ENCODE measurements around the gene IL17A.
"Not testable (repeated sequence)": the region's sequence is repeated elsewhere in the genome, so short reads cannot be mapped to it uniquely, and the experiment has no call there.

IL17A gene

DNA sequence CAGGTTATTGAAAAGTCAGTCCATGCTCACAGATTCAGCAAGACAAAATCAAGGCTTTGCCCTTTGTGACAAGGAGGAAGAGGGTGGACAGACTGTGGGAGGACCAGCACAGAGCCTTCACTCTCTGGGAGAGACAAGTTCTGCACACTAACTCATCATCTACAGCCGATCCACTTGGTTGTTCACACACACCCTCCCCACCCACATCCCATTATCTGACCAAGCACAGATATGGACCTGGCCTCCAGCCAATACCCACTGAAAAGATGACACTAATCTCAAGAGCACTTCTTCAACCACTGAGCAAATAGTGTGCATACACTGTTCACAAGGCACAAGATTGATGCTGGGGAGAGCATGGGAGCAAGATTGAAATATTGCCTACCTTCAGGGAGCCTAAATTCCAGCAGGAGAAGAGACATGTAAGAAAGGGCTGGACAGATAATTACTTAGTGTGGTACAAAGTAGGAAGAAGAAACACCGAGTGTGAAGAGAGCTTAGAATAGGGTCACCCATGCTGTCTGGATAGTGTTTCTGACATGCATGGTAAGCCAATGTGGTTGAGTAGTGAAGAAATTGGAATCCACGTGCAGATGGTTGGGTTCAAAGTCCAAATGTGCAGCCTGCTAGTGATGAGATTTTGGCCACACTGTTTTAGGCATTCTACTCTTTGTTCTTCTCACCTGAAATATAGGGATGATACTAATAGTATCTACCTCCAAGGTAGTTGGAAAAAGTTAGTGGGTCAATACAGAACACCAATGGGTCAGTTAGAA is 21.7 kb upstream of the IL17A start:
- no peak for DNase-seq

DNA sequence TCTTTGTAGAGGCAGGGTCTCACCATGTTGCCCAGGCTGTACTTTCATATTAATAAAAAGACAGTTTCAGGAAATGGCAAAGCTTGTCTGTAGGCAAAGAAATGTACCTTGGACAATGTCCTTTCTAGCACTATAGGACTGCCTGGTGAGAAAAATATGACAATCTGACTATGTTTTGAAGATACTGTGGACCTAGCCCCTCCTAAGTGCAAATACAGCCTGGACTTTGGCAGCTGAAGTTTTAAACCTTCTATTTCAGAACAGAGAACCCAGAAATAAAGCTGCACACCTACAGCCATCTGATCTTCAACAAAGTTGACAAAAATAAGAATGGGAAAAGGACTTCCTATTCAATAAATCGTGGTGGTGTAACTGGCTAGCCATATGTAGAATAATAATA is 18.9 kb upstream of the IL17A start:
- no peak for DNase-seq

DNA sequence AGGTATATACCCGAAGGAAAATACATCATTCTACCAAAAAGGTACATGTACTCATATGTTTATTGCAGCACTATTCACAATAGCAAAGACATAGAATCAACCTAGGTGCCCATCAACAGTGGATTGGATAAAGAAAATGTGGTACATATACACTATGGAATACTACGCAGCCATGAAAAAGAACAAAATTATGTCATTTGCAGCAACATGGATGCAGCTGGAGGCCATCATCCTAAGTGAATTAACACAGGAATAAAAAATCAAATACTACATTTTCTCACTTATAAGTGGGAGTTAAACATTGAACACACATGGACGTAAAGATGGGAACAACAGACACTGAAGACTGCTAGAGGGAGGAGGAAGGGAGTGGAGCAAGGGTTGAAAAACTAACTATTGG is 17.8 kb upstream of the IL17A start:
- DNase-seq = not testable (repeated sequence)

DNA sequence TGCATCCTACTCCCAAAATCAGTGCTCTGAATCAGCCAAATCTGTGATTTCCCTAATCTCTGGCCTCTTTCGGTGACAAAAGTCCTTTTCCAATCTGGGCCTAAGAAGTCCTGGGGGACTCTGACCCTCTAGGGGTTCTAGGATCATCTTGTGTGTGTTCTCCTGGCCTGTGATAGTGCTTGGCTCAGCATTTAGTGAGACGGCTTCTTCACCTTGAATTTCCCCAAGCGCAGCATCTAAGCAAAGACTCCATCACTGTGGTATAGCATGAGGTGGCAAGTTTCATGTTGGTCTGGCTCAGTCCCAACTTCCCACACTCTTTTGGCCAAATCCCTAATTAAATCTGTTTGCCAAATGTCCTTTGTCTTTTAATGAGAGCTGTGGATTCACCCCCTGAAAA is 12.1 kb upstream of the IL17A start:
- no peak for DNase-seq

DNA sequence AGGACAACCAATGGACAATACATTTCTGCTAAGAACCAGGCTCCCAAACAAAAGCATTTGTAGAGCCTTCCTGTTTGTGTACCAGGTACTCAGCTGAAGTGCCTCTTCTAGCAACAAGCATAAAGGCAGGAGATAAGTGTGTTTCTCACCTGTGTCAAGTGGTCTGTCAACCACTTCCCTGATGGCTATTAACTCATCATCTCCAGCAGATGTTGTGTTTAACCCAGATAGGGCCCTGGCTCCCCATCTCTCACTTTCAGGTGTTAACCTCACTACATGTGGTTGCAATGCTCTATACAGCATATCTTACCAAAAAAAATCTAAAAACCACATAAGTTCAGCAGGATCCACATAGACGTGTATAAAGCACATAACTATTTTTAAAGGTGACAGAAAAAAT is 9.6 kb upstream of the IL17A start:
- no peak for DNase-seq

DNA sequence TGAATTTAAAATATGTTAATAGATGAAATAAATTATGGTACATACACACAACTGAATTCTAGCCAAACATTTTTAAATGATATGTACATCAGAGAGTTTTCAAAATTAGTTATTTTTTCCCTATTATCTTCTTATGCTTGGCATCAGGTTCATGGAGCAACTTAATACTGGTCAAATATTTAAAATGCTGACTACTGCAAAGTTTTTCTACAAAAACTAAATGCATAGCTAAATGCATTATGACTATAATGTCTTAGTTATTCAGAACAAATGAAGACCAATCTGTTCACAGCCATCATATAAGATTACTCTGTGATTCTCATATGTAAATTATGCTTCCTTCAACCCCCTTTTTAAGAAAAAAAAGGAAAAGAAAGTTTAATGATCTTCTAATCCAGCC is 8.2 kb upstream of the IL17A start:
- no peak for DNase-seq

DNA sequence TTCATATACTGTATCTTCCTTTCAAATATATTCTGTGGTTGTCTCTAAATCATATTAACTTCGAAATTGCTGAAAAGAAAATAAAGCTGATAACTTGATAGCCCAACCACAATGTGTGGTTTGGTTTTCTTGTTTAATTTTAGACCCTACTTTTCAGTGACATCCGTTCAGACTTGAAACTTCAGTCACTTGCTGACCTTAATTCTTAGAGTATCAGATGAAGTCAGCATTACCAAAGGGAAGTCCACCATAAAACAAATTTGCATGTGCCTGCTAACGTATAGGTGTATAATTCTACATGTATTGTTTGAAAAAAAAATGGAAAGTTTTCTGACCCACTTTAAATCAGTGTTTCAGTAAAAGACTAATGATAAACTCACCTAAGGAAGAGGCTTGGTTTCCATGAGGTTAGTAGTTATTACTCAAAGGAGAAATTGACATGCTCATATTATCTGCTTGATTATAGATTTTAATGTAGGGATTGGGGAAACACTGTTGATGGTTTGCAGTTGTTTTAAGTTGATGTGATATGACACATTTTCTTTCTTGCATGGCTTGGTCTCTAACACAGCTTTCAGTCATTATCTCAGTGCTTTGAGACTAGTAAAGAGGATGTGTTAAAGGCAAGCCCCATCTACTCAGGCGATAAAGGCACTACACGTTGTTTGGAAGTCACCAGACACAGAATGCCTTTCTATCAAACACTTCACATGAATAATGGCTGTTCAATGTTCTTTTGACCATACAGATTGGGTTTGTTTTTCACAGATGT is 5.2 kb upstream of the IL17A start:
- no peak for DNase-seq

DNA sequence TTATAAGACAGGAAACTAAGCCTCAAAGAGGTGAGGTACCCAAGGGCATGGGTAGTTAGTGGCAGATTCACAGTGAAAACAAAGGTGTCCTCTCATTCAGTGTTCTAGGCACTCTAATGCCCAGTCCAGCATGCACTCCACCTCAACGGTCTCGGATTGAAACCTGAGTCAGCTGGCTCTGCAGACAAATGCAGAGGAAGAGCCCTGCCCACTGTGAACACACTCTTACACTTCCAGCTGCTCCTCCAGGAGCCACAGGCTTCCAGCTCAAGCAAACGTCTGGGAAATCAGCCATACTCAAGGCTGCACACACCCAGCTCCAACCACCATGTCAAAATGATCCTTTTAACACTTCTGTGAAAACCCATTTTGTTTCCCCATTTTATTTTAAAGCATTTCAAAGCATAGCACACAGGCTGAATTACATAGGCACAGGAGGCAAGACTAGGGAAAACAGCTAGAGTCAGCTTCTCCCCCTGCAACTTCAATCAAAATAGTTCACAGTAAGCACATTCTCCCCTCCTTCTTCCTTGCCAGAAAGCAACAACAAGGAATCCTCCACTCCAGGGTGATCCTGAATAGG is 3.0 kb upstream of the IL17A start:
- no peak for DNase-seq

DNA sequence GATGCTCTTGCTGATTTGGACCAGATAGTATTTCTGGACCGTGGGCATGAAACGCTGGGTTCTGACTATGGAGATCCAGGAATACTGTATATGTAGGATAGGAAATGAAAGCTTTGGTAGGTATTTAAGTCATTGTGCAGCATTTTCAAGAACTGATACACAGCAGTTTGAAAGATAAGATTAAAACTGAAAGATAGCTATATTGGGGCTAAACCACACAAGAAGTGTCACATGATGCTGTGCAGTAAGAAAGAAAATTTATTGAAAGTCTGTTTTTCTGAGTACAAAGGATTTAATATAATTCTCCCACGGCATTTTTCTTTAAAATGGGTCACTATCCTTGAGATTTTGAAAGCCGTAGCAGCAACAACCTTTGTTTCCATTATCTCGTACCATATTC is 305 bp downstream of the IL17A start:
- DNase-seq = no peak

DNA sequence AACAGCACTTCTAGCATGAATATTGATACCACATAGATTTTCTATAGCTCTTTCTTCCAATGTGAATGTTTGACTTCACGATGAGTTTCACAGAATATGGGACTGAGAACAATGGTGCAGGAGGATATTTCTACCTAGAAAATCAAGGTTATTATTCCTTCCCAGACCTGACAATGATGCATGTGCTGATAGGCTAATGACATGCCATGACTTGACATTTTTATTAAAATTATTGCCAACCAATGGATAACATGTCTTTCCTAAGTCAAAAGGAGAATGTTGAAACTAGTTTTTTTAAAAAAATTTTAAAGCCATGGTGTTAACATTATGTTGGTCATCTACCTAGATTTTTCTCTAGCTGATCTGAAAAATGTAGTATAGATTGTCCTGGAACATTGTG is 923 bp downstream of the IL17A start:
- no peak for DNase-seq

DNA sequence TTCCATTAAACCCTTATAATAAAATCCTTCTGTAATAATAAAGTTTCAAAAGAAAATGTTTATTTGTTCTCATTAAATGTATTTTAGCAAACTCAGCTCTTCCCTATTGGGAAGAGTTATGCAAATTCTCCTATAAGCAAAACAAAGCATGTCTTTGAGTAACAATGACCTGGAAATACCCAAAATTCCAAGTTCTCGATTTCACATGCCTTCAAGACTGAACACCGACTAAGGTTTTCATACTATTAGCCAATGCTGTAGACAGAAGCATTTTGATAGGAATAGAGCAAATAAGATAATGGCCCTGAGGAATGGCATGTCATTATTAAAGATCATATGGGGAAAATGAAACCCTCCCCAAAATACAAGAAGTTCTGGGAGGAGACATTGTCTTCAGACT is 3.8 kb downstream of the IL17A start:
- DNase-seq = no peak

DNA sequence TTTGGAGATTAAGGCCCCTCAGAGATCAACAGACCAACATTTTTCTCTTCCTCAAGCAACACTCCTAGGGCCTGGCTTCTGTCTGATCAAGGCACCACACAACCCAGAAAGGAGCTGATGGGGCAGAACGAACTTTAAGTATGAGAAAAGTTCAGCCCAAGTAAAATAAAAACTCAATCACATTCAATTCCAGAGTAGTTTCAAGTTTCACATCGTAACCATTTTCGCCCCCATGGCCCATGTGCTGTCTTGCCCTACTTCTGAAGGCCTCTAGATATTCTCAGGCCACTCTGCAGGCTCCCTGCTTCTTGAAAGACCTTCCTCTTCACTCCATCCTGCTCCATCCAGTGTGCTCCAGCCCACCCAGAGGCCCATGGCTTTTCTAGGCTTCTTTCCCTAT is 4.2 kb downstream of the IL17A start:
- DNase-seq = no peak

DNA sequence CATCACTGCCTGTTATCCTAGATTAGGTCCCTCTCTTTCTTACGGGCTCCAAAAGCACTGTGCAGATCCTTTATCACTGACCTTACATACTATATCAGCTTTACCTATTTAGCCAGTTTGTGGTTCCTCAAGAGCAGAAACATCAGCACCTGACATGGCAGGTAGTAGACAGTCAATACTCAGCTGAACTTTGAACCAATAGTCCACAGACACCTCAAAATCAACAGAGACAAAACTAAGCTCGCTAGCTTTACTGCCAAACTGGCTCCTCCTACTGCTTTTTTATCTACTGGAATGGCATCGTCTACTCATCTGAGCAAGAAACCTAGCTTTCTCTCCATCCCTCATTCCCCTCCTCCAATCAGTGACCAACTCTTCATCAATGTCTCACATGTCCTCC is 5.6 kb downstream of the IL17A start:
- no peak for DNase-seq

DNA sequence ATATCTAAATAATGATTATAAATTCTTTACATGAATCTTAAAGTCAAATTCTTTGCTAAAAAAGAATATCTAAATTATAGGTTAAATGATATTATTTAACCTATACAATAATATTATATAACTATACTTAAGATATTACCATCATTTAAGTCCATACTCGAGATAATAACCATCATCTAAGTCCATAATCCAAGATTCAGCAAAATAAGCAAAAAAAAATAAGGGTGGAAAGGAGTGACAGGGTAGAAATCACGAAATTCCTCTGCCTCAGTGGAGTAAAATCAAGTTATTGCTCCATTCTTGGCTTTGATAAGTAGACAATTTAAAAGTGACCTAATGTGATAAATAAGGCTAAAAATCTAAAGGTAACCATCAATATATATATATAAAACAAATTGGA is 9.7 kb downstream of the IL17A start:
- no peak for DNase-seq

DNA sequence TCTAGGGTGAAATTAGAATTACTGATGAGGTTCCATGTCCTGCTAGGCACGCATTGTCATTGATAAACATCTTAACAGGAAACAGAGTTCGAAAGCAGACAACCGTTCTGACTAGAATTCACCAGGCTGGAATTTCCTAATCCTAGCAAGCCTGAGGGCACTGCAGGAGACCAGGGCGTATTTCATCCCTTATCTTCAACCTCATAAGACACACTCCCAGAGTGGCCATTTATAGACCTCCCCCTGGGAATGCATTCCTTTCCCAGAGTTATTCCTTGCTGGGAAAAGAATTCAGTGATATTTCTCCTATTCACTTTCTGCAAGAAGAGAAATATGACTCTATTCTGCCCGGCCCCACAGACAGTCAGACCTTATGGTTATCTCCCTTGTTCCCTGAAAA is 13.9 kb downstream of the IL17A start:
- DNase-seq = not testable (repeated sequence)

DNA sequence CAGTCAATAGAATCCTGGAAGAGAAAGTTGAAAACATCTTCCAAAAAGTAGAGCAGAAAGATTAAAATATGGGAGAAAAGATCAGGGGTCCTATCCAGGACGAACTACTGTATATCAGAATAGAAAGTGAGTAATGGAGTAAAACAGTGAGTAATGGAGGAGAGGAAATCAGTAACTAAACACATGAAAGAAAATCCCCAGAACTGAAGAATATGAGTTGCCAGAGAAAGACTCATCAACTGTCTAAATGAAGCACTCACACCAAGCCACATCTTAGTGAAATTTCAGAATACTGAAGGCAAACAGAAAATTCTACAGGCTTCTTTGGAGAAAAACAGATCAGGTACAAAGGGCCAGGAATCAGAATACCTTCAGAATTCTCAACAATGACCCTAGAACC is 14.9 kb downstream of the IL17A start:
- no peak for DNase-seq

DNA sequence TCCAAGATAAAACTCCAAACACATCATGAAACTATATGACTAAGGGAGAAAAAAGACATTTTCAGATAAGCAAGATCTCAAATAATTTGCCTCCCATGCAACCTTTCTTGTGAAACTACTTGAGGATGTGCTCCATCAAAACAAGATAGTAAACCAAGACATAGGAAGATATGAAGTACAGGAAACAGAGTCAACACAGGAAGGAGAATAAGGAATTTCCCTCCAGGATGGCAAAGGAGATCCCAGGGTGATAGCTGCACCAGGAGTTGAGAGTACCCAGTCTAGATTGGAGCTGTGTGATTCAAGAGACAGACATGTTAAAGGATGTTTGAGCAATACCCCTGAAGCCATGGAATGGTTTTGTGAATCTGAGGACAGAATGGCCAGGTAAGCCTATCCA is 15.3 kb downstream of the IL17A start:
- DNase-seq = no peak

DNA sequence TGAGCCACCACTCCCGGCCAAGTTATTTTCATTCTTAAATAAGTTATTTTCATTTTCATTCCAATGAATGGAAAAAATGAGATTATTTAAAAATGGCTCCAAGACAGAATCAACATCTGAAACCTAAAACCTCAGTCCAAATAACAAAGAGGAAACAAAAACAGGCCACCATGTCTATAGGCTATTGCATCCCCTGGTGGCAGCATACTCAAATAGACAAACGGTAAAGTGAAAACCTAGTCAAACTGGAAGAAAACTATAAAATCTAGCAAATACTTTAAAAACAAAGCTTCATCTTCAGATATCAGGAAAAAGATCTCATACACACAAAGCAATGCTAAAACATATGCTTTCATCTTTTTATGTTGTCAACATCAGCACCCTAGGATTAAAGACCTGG is 20.9 kb downstream of the IL17A start:
- DNase-seq = no peak

DNA sequence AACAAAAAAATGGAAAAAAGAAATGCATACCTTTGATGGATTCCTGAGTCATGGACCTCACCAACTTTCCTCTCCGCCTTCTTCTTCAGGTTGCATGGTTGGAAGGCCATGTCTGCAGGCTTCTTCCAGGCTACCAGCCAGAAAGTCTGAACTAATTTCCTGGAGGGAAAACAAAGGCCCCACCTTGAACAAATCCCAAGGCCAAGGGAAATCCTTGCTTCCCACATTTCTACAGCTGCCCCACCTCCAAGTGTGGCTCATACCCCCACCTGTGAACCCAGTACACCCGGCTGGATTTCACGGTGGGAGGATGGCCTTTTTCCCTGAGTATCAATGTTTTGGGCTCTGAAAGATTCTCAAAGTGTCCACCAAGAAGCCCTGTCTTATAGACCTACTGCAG is 22.4 kb downstream of the IL17A start:
- no peak for DNase-seq

DNA sequence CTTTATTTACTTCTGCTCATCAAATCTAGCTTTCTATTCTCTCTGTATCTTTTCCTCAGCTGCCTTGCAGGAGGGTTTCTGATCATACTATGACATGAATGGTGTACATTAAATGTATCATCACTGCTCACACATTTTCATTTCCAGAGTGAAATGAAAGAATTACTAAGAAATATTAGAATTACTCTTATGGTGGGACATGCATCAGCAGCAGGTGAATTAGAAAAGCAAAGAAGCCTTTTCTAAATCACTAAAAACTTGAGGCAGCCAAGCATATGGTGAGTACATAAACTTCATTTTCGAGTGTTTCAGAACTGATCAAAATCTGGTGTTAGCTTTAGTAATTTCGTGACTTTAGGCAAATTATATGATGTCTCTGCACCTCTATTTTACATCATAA is 23.6 kb downstream of the IL17A start:
- no peak for DNase-seq

DNA sequence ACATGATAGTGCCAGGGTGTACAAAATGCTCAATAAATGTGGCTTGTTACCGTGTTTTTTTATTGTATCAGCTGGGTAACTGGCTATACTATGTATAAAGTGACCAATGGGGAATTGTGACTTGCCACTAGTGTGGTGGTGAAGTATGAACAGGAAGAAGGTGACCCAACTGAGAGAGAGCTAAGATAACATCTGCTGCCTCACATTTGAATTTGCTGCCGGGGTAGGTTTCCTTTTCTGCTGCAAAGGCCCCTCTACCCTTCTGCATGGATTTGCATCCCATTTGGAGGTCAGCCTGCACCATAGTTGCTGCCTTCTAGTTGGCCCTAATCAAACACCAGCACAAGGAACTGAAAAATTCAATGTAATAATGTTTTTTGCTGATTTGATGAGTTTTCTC is 24.1 kb downstream of the IL17A start:
- DNase-seq = no peak

DNA sequence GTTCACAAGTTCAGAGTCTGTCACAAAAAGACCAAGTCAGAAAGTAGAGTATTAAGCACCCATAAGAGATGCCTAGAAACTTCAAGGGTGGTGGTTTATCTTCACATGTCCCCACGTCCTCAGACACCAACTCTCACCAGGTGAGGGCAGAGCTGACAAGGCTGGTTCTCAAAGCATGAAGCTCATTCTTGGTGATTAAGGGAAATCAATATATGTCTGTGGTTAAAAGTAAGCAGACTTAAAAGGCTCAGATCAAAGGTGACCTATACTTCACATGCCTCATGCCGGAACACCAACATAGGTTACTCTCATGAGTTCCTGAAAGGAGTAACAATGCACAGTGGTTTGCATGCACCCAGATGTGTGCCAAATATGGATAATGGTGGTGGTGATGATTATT is 27.0 kb downstream of the IL17A start:
- no peak for DNase-seq

DNA sequence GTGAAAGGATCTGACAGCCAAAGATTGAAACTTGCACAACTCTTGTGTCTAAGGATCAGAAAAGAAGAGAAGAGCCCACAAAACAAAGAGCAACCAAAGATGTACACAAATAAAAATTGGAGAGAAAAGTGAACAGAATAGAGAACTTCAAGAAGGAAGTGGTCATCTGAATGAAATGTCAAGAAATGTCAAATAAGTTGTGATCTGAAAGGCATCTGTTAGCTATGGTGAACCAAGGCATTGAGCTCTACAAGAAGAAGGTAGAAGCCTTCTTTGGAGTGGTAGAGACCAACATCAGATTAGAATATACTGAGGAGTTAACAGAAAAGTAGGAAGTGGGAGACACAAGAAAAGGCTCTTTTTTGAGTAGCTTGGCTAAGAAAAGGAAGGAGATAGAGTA is 29.6 kb downstream of the IL17A start:
- DNase-seq = no peak

DNA sequence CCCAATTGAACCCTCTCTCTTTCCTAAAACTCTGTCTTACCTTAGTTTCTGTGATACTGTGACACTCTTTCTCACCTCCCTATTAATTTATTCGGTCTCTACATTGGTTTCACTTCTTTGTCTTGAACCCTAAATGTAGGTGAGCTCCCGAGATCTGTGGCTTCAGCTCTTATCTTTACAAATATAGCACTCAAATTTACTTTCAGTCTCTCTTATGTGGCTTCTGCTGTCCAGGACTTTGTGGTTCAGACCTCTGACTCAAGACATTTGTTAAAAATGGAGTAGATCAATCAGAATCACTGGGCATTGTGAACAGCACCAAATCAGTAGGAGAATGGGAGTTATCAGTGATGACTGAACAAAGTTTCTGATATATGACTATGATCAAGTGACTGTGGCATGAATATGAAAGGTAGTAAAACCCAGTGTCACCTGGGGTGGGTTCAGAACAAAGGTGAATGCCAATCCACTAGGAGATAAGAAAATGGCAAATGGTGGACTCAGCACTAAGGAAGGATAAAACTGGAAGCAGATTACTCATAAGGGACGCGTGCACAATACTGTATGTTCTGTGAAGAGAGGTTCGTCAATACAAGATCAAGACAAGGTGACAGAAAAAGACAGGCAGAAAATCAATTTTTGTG is 30.9 kb downstream of the IL17A start:
- no peak for DNase-seq

Measured in bone marrow (tissue), 2 donors.